GM19099 (cell line): Measurements from ENCODE around the gene GRM5.

ENCODE experiments used
- POLR2A ChIP-seq: IDR thresholded peaks from 3 replicates; pipeline ENCODE4 v1.6.1; 2011; ENCODE audit warnings: low read depth; ENCODE audit not compliant: insufficient read length; ENCODE audit errors: extremely low read depth

GRM5 gene

GRCh38 chr11:88632163-88632562 lies 433.6 kb downstream of the GRM5 start:
- TF ChIP-seq POLR2A, result no peak

- TF ChIP-seq POLR2A, result no peak
These were observed 434.3 kb downstream of the GRM5 start for GRCh38 chr11:88631497-88631896.

GRCh38 chr11:88629496-88629895 lies 436.3 kb downstream of the GRM5 start:
- no peak for TF ChIP-seq POLR2A

- no peak for TF ChIP-seq POLR2A
These were observed 439.6 kb downstream of the GRM5 start for GRCh38 chr11:88626216-88626615.

GRCh38 chr11:88623531-88623930 lies 442.3 kb downstream of the GRM5 start:
- TF ChIP-seq POLR2A, result no peak

- TF ChIP-seq POLR2A, result no peak
These were observed 445.1 kb downstream of the GRM5 start for GRCh38 chr11:88620568-88621130.

GRCh38 chr11:88619656-88620385 lies 446.0 kb downstream of the GRM5 start:
- TF ChIP-seq POLR2A, result no peak

- no peak for TF ChIP-seq POLR2A
These were observed 446.7 kb downstream of the GRM5 start for GRCh38 chr11:88619071-88619425.

- no peak for TF ChIP-seq POLR2A
These were observed 447.3 kb downstream of the GRM5 start for GRCh38 chr11:88618327-88619070.

- TF ChIP-seq POLR2A, result no peak
These were observed 448.6 kb downstream of the GRM5 start for GRCh38 chr11:88617226-88617625.

- no peak for TF ChIP-seq POLR2A
These were observed 461.5 kb downstream of the GRM5 start for GRCh38 chr11:88604260-88604659.

- TF ChIP-seq POLR2A, result no peak
These were observed 462.5 kb downstream of the GRM5 start for GRCh38 chr11:88603091-88603867.

- no peak for TF ChIP-seq POLR2A
These were observed 468.4 kb downstream of the GRM5 start for GRCh38 chr11:88597387-88597786.

GRCh38 chr11:88596786-88597185 lies 469.0 kb downstream of the GRM5 start:
- no peak for TF ChIP-seq POLR2A

- TF ChIP-seq POLR2A, result no peak
These were observed 471.4 kb downstream of the GRM5 start for GRCh38 chr11:88594274-88594950.

GRCh38 chr11:88590361-88590760 lies 475.4 kb downstream of the GRM5 start:
- TF ChIP-seq POLR2A, result no peak

GRCh38 chr11:88583251-88583650 lies 482.5 kb downstream of the GRM5 start:
- TF ChIP-seq POLR2A, result no peak
